GM18498 (cell line): ENCODE results near the gene ADM.
"Not testable (repeated sequence)": the region's sequence is repeated elsewhere in the genome, so short reads cannot be mapped to it uniquely, and the experiment has no call there.

Source experiments
- ATAC-seq: cut with Tn5 transposase; IDR thresholded peaks from one replicate; pipeline ENCODE4 v1.9.1; 2021; ENCODE audit warnings: mild to moderate bottlenecking, moderate library complexity; ENCODE audit not compliant: unreplicated experiment

ADM gene, protein sequence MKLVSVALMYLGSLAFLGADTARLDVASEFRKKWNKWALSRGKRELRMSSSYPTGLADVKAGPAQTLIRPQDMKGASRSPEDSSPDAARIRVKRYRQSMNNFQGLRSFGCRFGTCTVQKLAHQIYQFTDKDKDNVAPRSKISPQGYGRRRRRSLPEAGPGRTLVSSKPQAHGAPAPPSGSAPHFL

GRCh38 chr11:10304495-10305261, at the start of gene ADM:
TSS of gene ADM (plus strand) at chr11:10305073. CDS start at chr11:10305701, 628 bp downstream.
- no peak for ATAC-seq

GRCh38 chr11:10255388-10256125, 49.3 kb upstream of the ADM start:
- no peak for ATAC-seq

- ATAC-seq: no peak
These were observed 47.4 kb upstream of the ADM start for GRCh38 chr11:10257478-10257877.

DNA sequence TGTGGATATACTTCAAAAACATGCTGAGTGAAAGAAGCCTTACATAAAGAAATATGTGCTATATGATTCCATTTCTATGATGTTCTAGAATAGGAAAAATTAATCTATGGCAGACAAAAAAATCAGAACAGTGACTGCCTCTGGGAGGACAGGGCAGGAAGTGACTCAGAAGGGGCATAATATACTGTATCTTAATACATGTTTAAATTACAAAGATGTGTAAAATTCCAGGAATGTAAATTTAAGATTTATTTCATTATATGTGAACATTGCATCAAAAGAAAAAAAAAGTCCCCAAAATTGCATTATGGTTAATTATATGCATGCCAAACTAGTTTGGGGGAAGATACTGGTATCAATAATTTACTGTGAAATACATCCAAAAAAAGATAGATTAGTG, 43.1 kb upstream of the ADM start:
- no peak for ATAC-seq

DNA sequence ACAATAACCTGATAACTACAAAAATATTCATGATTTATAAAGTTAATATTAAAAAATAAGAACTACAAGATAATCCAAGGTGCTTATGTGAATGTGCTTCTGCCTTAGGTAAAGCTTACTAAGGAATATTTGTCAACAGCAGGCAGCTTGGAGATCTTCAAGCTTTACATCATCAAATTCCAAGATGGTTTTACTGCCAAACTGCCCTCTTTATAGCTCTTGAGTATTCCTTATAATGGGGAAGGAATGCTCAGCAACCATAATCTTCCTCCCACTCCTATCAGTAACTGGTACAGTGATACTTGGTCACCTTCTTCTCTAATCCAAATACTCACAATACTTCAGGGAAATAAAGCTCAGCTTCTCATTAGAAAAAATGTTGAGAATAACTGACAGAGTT, 40.9 kb upstream of the ADM start:
- no peak for ATAC-seq

GRCh38 chr11:10264716-10265115, 40.2 kb upstream of the ADM start:
- not testable (repeated sequence) for ATAC-seq

- no peak for ATAC-seq
These were observed 38.9 kb upstream of the ADM start for GRCh38 chr11:10265936-10266335.

DNA sequence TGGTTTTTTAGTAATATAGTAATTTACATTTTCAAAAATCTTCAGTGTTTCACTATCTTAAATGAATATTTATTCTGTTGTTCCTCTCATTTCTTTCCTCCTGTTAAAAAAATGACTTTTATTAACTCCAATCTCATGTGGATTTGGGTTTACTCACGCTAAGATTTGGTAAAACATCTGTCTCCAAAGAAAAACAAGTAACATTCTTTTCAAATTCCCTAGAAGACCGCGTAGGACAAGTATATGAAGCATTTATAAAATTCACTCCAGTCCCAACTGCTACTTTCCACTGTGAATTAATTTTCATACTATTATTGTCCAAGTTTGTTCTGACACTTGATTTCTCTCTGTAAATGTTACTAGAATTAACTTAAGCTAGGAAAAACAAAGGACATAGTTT, 37.1 kb upstream of the ADM start:
- no peak for ATAC-seq

GRCh38 chr11:10268746-10269488, 36.0 kb upstream of the ADM start:
- ATAC-seq: no peak

DNA sequence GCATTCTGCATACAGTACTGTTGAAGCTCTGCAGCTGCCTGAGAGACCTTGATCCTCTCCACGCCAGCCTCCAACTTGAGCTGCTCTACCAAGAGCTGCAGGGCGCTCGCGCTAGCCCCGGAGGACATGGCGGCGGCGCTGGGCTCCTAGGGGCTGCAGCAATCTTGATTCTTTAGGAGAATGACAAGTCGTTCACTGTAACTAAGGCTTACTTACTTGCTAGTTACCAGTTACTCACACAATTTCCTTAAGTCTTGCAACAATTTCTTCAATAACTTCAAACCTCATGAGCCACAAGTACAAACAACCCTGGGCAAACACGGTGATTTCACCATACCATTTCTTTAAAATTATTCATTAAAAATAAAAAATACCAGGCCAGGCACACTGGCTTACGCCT, 32.7 kb upstream of the ADM start:
- no peak for ATAC-seq

- no peak for ATAC-seq
These were observed 31.1 kb upstream of the ADM start for GRCh38 chr11:10273738-10274137.

GRCh38 chr11:10274726-10275125, 30.1 kb upstream of the ADM start:
- ATAC-seq: no peak

DNA sequence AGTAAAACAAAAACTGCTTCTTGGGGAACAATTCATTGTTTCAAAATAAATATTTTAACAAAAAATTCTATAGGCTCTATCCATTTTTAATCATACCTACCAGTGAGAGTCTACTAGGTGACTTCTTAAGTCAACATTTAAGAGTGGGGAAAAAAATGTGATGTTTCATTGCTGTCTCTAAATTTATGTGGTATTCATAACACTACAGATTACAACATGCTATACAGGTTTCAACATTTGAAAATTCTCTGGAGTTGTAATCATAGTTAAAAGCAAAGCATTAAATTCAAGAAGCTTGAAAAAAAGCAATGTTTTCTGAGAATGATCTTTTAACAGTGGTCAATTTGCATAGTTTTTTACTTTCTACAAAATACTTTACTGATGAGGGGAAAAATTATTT, 29.2 kb upstream of the ADM start:
- ATAC-seq: no peak

DNA sequence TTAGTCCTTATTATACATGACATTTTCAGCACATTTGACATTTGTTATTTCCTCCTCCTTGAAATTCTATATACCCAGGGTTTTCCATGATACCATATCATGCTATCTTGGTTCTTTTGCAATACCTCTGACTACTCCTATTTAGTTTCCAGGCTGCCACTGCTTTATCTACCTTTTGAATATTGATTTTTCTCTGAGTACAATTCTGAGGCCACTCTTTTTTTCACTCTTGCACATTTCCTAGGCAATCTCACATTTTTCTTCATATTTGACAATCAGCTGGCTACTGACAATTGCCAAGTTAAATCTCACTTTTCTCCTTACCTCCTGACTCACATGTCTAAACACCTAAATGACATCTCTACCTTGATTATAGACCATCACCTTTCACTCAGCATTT, 22.8 kb upstream of the ADM start:
- ATAC-seq: no peak

DNA sequence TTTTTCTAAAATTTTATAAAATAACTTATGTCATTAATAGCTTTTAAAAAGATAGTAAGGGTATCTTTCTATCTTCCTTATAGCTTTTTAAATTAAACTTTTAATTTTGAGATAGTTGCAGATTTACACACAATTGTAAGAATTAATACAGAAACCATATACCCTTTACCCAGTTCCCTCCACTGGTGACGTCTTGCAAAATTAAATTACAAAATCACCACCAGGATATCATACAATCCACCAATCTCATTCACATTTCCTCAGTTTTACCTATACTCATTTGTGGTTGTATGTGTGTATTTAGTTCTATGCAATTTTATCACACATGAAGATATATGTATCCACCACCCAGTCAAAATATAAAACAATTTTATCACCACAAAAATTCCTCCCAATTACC, 20.9 kb upstream of the ADM start:
- no peak for ATAC-seq

DNA sequence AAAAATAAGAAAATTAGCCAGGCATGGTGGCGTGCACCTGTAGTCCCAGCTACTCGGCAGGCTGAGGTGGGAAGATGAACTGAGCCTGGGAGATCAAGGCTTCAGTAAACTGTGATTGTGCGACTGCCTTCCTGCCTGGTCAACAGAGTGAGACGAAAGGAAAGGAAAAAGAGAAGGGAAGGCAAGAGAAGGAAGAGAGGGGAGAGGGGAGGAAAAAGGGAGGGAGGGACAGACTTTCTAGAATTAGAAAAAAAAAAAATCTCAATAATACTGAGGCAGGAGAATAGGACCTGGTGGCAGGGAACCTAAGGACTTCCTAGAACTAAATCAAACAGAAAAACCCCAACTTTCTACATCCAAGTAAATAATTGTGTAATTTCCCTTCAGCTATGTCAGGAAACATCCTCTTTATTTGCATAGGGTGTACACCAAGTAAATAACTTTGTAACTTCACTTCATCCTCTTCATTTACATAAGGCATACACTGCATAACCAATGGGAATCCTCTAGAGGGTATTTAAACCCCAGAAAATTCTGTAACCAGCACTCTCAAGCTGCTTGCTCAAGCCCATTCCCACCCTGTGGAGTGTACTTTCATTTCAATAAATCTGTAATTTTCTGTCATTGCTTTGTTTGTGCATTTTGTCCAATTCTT, 19.6 kb upstream of the ADM start:
- no peak for ATAC-seq

- no peak for ATAC-seq
These were observed 17.7 kb upstream of the ADM start for GRCh38 chr11:10287140-10287539.

DNA sequence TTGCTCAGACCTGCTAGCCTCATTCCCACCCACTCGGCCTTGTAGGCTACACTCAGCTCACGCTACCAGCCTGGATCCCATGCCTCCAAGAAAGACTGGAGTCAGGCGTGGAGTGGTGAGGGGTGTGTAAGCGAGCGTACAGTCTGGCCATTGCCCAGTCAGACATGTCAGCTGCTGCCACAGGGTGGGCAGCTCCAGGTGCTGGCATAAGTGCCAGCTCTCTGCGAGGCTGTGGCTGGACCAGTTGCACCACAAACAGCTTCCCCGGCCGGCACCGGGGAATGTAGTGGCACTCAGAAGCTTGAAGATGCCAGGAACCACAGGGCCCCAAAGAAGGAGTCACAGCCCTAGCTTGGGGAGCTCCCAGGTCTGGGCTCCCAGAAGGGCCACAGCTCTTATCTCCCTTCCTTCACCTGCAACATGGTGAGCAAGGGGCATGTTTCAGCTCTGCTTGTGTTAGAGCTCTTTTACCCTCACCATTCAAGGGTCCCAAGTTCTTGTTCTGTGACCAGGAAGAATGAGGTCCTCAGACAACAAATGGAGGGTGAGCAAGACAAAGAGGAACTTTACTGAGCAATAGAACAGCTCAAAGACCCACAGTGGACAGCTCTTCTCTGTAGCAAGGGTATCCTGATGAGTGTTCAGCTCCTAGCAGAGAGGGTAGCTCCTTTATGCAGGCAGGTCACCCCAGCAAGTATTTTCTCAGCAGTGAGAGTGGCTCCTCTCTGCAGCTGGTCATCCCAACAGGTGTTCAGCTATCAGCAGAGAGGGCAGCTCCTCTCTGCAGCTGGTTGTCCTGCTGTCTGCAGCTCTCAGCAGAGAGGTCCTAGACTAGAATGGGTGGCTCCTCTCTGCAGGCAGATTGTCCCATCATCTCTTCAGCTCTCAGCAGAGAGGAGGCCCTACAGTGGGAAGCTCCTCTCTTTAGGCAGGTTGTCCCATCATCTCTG, 16.8 kb upstream of the ADM start:
- no peak for ATAC-seq

DNA sequence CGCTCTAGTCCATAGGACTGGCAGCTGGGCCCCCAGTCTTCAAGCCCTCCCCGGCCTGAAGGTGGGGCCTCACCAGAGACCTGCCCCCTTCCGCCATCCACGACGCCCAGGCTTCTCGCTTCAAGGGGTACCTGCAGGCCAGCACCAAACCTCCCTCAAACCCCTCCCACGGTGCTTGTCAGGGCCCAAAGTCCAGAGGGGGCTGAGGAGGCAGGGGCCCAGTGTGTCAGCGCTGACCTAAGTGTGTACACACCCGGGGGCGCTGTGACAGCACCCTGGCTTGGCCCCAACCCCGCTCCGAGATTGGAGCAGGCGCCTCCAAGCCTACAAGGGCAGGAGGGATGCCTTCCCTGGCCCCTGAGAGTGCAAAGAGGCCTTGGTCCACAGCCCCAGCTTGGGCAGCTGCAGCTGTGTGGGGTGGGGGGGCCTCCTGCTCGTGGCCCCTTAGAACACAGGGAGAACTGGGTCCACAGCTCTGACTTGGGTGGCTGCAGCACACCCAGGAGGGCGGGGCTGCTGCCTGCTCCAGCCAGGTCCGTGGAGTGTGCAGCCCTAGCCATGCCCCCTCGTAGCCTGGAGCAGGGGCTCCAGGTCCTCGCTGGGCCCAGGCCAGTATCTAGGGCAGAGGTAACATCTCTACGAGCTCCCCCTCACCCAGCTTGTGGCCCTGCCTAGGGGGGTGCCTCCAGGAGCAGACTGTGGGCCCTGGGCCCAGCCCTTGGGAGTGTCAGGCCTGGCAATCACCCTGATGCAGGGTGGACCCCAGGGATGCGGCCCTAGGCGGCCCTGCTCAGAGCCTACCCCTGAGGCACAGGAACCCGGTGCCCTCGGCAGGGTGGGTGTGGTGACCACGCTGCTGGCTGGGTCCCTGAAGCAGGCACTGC, 15.8 kb upstream of the ADM start:
- ATAC-seq: no peak
